HG03108 (cell line): ENCODE measurements around the gene ITPR1.

Source experiments
- ATAC-seq: cut with Tn5 transposase; IDR thresholded peaks from one replicate; pipeline ENCODE4 v1.9.1; 2021; ENCODE audit warnings: moderate library complexity; ENCODE audit not compliant: unreplicated experiment

Gene ITPR1

GRCh38 chr3:4478261-4478660, 14.9 kb upstream of the ITPR1 start:
- ATAC-seq: no peak

GRCh38 chr3:4491855-4492207, 1.3 kb upstream of the ITPR1 start:
- ATAC-seq: no peak

GRCh38 chr3:4492208-4493013, 737 bp upstream of the ITPR1 start:
- no peak for ATAC-seq

- ATAC-seq: no peak
Observed at GRCh38 chr3:4493941-4494894, 1.1 kb downstream of the ITPR1 start.

GRCh38 chr3:4494895-4495264, 1.7 kb downstream of the ITPR1 start:
- ATAC-seq: no peak

GRCh38 chr3:4495294-4496086, 2.3 kb downstream of the ITPR1 start:
- ATAC-seq: no peak

- ATAC-seq: no peak
Observed at GRCh38 chr3:4496087-4496452, 2.9 kb downstream of the ITPR1 start.

GRCh38 chr3:4497005-4497692, 4.0 kb downstream of the ITPR1 start:
- ATAC-seq: no peak

- no peak for ATAC-seq
Observed at GRCh38 chr3:4497843-4498324, 4.7 kb downstream of the ITPR1 start.

GRCh38 chr3:4498446-4498845, 5.3 kb downstream of the ITPR1 start:
- ATAC-seq: no peak

- ATAC-seq: no peak
Observed at GRCh38 chr3:4501437-4501836, 8.3 kb downstream of the ITPR1 start.

- ATAC-seq: no peak
Observed at GRCh38 chr3:4501927-4502326, 8.8 kb downstream of the ITPR1 start.

- peak; percentile 57 for ATAC-seq
Observed at GRCh38 chr3:4503050-4503449, 9.9 kb downstream of the ITPR1 start.

- no peak for ATAC-seq
Observed at GRCh38 chr3:4504340-4505261, 11.5 kb downstream of the ITPR1 start.

GRCh38 chr3:4505688-4506558, 12.8 kb downstream of the ITPR1 start:
- ATAC-seq: no peak

GRCh38 chr3:4506559-4507023, 13.4 kb downstream of the ITPR1 start:
- ATAC-seq: no peak

GRCh38 chr3:4507024-4507596, 14.0 kb downstream of the ITPR1 start:
- peak; percentile 32 for ATAC-seq
